ENCODE measurements around the gene TOPBP1. TPM values are rescaled to one million over a fixed set of nuclear protein-coding genes. Genes with fewer than 3 reads are reported as not detected.

The TOPBP1 gene
- polyA plus RNA-seq (2011; rRNA removed) (17.6 and 25.9 TPM in 2 replicates), polyA minus RNA-seq (2011; rRNA and poly(A)+ RNA removed) (19.8 and 31.0 TPM in 2 replicates)

GRCh38 chr3:133661454-133662277 is at the start of gene TOPBP1:
TSS of gene TOPBP1 (minus strand) at chr3:133661941. CDS start at chr3:133661127, 814 bp downstream.
- H3K27ac ChIP-seq (ENCODE audit: low read depth, low read length) = peak within 1 kb of the TSS; percentile 68
- peak; percentile 29 for DNase-seq (ENCODE audit: low read depth, low spot score)
- no peaks in the 10 kb centered on the region; the same call in 1 of the 2 replicates for H3K9me3 ChIP-seq (ENCODE audit: control insufficient read depth, insufficient read depth, low read length)
- ChIA-PET CTCF (interaction anchor here (1.0 to 1.3 kb wide), 2 partner anchors 173 to 935 kb away, joined by 4 to 12 read pairs; no protein-coding TSS in a partner anchor), POLR2A (interaction anchor here (0.6 to 1.0 kb wide), 2 partner anchors 83 to 133 kb away, joined by 3 to 7 read pairs; no protein-coding TSS in a partner anchor)
- TF ChIP-seq CTCF (IDR thresholded peaks at IDR 0.05; ENCODE audit: low read depth, low read length) = no peak
- H3K27me3 ChIP-seq (ENCODE audit: control insufficient read depth, insufficient read depth, low read length) = no peaks in the 10 kb centered on the region
- H3K4me3 ChIP-seq (ENCODE audit: low read depth, low read length) = peak within 1 kb of the TSS; percentile 97

GRCh38 chr3:133711013-133711412 is 49.3 kb upstream of the TOPBP1 start:
- CTCF ChIA-PET = interaction anchor here (0.5 kb wide), 1 partner anchor 212 kb away, joined by 4 read pairs; no protein-coding TSS in a partner anchor
- TF ChIP-seq CTCF (IDR thresholded peaks at IDR 0.05; ENCODE audit: low read depth, low read length) = no peak
- POLR2A ChIA-PET = no interaction called here
- no peak overlapping the region for H3K27ac ChIP-seq (ENCODE audit: low read depth, low read length)
- H3K9me3 ChIP-seq (ENCODE audit: control insufficient read depth, insufficient read depth, low read length) = no peaks in the 10 kb centered on the region
- DNase-seq (ENCODE audit: low read depth, low spot score) = no peak
- no peak overlapping the region for H3K4me3 ChIP-seq (ENCODE audit: low read depth, low read length)
- peaks cover 19% of the 10 kb centered on the region for H3K27me3 ChIP-seq (ENCODE audit: control insufficient read depth, insufficient read depth, low read length)

- no peak for DNase-seq (ENCODE audit: low read depth, low spot score)
- ChIA-PET CTCF (no interaction called here), POLR2A (no interaction called here)
- Histone ChIP-seq H3K4me3 (ENCODE audit: low read depth, low read length) (no peak overlapping the region), H3K9me3 (ENCODE audit: control insufficient read depth, insufficient read depth, low read length) (no peaks in the 10 kb centered on the region), H3K27me3 (ENCODE audit: control insufficient read depth, insufficient read depth, low read length) (peaks cover 15% of the 10 kb centered on the region), H3K27ac (ENCODE audit: low read depth, low read length) (no peak overlapping the region)
- no peak for TF ChIP-seq CTCF (IDR thresholded peaks at IDR 0.05; ENCODE audit: low read depth, low read length)
Measured at GRCh38 chr3:133709139-133709750, 47.5 kb upstream of the TOPBP1 start.

GRCh38 chr3:133706033-133706432 is 44.3 kb upstream of the TOPBP1 start:
- CTCF ChIA-PET = no interaction called here
- POLR2A ChIA-PET = no interaction called here
- no peak for DNase-seq (ENCODE audit: low read depth, low spot score)
- H3K9me3 ChIP-seq (ENCODE audit: control insufficient read depth, insufficient read depth, low read length) = no peaks in the 10 kb centered on the region
- TF ChIP-seq CTCF (IDR thresholded peaks at IDR 0.05; ENCODE audit: low read depth, low read length) = no peak
- H3K27ac ChIP-seq (ENCODE audit: low read depth, low read length) = no peak overlapping the region
- H3K27me3 ChIP-seq (ENCODE audit: control insufficient read depth, insufficient read depth, low read length) = peaks cover 13% of the 10 kb centered on the region
- no peak overlapping the region for H3K4me3 ChIP-seq (ENCODE audit: low read depth, low read length)

GRCh38 chr3:133703915-133704314 is 42.2 kb upstream of the TOPBP1 start:
- TF ChIP-seq CTCF (IDR thresholded peaks at IDR 0.05; ENCODE audit: low read depth, low read length) = no peak
- no peak overlapping the region for H3K27ac ChIP-seq (ENCODE audit: low read depth, low read length)
- ChIA-PET CTCF (no interaction called here), POLR2A (no interaction called here)
- DNase-seq (ENCODE audit: low read depth, low spot score) = no peak
- H3K4me3 ChIP-seq (ENCODE audit: low read depth, low read length) = no peak overlapping the region
- H3K9me3 ChIP-seq (ENCODE audit: control insufficient read depth, insufficient read depth, low read length) = no peaks in the 10 kb centered on the region
- peaks cover 16% of the 10 kb centered on the region for H3K27me3 ChIP-seq (ENCODE audit: control insufficient read depth, insufficient read depth, low read length)
